HG02943 (cell line): ENCODE data around the gene CAMSAP1.
"Not testable (repeated sequence)": the region's sequence is repeated elsewhere in the genome, so short reads cannot be mapped to it uniquely, and the experiment has no call there.

ENCODE experiments used
- ATAC-seq: cut with Tn5 transposase; IDR thresholded peaks from one replicate; pipeline ENCODE4 v1.9.1; 2021; ENCODE audit warnings: mild to moderate bottlenecking, low read depth, moderate library complexity; ENCODE audit not compliant: unreplicated experiment

CAMSAP1 gene

GRCh38 chr9:135943604-135944003 is 36.3 kb upstream of the CAMSAP1 start:
- not testable (repeated sequence) for ATAC-seq

GRCh38 chr9:135941288-135941995 is 34.1 kb upstream of the CAMSAP1 start:
- no peak for ATAC-seq

GRCh38 chr9:135939351-135940265 is 32.3 kb upstream of the CAMSAP1 start:
- ATAC-seq: no peak

- no peak for ATAC-seq
These were observed 30.5 kb upstream of the CAMSAP1 start for GRCh38 chr9:135937521-135938489.

GRCh38 chr9:135933114-135933513 is 25.8 kb upstream of the CAMSAP1 start:
- ATAC-seq: no peak

- ATAC-seq: no peak
These were observed 25.3 kb upstream of the CAMSAP1 start for GRCh38 chr9:135932656-135933055.

GRCh38 chr9:135931349-135931820 is 24.0 kb upstream of the CAMSAP1 start:
- ATAC-seq: no peak

GRCh38 chr9:135930446-135931345 is 23.4 kb upstream of the CAMSAP1 start:
- no peak for ATAC-seq

- ATAC-seq: no peak
These were observed 22.5 kb upstream of the CAMSAP1 start for GRCh38 chr9:135929656-135930445.

- ATAC-seq: no peak
These were observed 21.6 kb upstream of the CAMSAP1 start for GRCh38 chr9:135928731-135929655.

- no peak for ATAC-seq
These were observed 20.9 kb upstream of the CAMSAP1 start for GRCh38 chr9:135928074-135928730.

- no peak for ATAC-seq
These were observed 20.1 kb upstream of the CAMSAP1 start for GRCh38 chr9:135927195-135928013.

GRCh38 chr9:135926402-135927194 is 19.3 kb upstream of the CAMSAP1 start:
- no peak for ATAC-seq

GRCh38 chr9:135925496-135926133 is 18.3 kb upstream of the CAMSAP1 start:
- no peak for ATAC-seq
